Lower lobe of right lung (tissue), 2 donors: ENCODE results near the gene SMAD9. TPM values are rescaled to one million over a fixed set of nuclear protein-coding genes. Genes with fewer than 3 reads are reported as not detected.

Source experiments
- ATAC-seq, 2 donors: fragments of 200-7000 bp; cut with Tn5 transposase; one replicate each; pipeline ENCODE4 v1.9.1; 2020 to 2022; ENCODE audit warnings: mild to moderate bottlenecking in 2 of 2, moderate library complexity in 2 of 2
- DNase-seq: peaks from one replicate; pipeline ENCODE4 v3.0.0-alpha.2; 2020
- H3K27ac ChIP-seq: fragments of 200-600 bp; one replicate; pipeline ENCODE4 v1.8.0; 2022
- H3K27me3 ChIP-seq: fragments of 200-600 bp; one replicate; pipeline ENCODE4 v1.8.0; 2022; ENCODE audit warnings: low read depth
- H3K36me3 ChIP-seq: fragments of 200-600 bp; one replicate; pipeline ENCODE4 v1.8.0; 2022; ENCODE audit warnings: mild to moderate bottlenecking
- H3K4me1 ChIP-seq: fragments of 200-600 bp; one replicate; pipeline ENCODE4 v1.8.0; 2022
- H3K4me3 ChIP-seq: fragments of 200-600 bp; one replicate; pipeline ENCODE4 v1.8.0; 2022; ENCODE audit warnings: mild to moderate bottlenecking
- H3K9me3 ChIP-seq: fragments of 200-600 bp; one replicate; pipeline ENCODE4 v1.8.0; 2022
- intact Hi-C: fragments of 100-400 bp; cut with DNase I; formaldehyde crosslinking; loops from one replicate; pipeline ENCODE4 v1.11.0; 2022
- total RNA-seq: library from RNA; stranded (reverse); fragmentation: NEBNext Ultra II Directional; extraction: Animal tissue kit (Norgen Biotek cat#: 25700); gene quantifications from one replicate; pipeline ENCODE4 v1.2.1, GENCODE V29; 2021
- TF ChIP-seq, protein P1 (sequence below): fragments of 200-600 bp; IDR thresholded peaks from one replicate; pipeline ENCODE4 v1.8.0; 2022; ENCODE audit warnings: antibody characterized with exemption, mild to moderate bottlenecking
- donor health status: DM: no; HTN: yes; CAD: no; lungs with severe emphysema.

SMAD9 gene
- total RNA-seq, 1 donor from 2014 or later = 17.6 TPM

GRCh38 chr13:36875961-36876360, 44.1 kb downstream of the SMAD9 start:
- no peaks in the 10 kb centered on the region for H3K9me3 ChIP-seq
- H3K27me3 ChIP-seq = no peaks in the 10 kb centered on the region
- TF ChIP-seq, protein P1, sequence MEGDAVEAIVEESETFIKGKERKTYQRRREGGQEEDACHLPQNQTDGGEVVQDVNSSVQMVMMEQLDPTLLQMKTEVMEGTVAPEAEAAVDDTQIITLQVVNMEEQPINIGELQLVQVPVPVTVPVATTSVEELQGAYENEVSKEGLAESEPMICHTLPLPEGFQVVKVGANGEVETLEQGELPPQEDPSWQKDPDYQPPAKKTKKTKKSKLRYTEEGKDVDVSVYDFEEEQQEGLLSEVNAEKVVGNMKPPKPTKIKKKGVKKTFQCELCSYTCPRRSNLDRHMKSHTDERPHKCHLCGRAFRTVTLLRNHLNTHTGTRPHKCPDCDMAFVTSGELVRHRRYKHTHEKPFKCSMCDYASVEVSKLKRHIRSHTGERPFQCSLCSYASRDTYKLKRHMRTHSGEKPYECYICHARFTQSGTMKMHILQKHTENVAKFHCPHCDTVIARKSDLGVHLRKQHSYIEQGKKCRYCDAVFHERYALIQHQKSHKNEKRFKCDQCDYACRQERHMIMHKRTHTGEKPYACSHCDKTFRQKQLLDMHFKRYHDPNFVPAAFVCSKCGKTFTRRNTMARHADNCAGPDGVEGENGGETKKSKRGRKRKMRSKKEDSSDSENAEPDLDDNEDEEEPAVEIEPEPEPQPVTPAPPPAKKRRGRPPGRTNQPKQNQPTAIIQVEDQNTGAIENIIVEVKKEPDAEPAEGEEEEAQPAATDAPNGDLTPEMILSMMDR = no peak
- no peak overlapping the region for H3K27ac ChIP-seq
- intact Hi-C loops = no loop called here
- DNase-seq (no peak), ATAC-seq (no peak)
- no peak overlapping the region for H3K4me3 ChIP-seq
- peaks cover 11% of the 10 kb centered on the region for H3K36me3 ChIP-seq
- no peaks in the 10 kb centered on the region for H3K4me1 ChIP-seq

- no peak for ATAC-seq
- intact Hi-C loops = no loop called here
- TF ChIP-seq, protein P1 = no peak
Observed at GRCh38 chr13:36875431-36875830, 44.6 kb downstream of the SMAD9 start.

GRCh38 chr13:36872621-36873020, 47.4 kb downstream of the SMAD9 start:
- Histone ChIP-seq H3K9me3 (no peaks in the 10 kb centered on the region), H3K27me3 (no peaks in the 10 kb centered on the region), H3K27ac (no peak overlapping the region), H3K36me3 (peaks cover 11% of the 10 kb centered on the region), H3K4me1 (no peaks in the 10 kb centered on the region), H3K4me3 (no peak overlapping the region)
- TF ChIP-seq, protein P1 = no peak
- no peak for ATAC-seq
- intact Hi-C loops = no loop called here
- no peak for DNase-seq

More at GRCh38 chr13:36875431-36875830, 44.6 kb downstream of the SMAD9 start:
- H3K36me3 ChIP-seq = peaks cover 11% of the 10 kb centered on the region
- H3K4me1 ChIP-seq = no peaks in the 10 kb centered on the region
- H3K9me3 ChIP-seq = no peaks in the 10 kb centered on the region
- no peak overlapping the region for H3K4me3 ChIP-seq
- no peak overlapping the region for H3K27ac ChIP-seq
- DNase-seq = no peak
- H3K27me3 ChIP-seq = no peaks in the 10 kb centered on the region

DNA sequence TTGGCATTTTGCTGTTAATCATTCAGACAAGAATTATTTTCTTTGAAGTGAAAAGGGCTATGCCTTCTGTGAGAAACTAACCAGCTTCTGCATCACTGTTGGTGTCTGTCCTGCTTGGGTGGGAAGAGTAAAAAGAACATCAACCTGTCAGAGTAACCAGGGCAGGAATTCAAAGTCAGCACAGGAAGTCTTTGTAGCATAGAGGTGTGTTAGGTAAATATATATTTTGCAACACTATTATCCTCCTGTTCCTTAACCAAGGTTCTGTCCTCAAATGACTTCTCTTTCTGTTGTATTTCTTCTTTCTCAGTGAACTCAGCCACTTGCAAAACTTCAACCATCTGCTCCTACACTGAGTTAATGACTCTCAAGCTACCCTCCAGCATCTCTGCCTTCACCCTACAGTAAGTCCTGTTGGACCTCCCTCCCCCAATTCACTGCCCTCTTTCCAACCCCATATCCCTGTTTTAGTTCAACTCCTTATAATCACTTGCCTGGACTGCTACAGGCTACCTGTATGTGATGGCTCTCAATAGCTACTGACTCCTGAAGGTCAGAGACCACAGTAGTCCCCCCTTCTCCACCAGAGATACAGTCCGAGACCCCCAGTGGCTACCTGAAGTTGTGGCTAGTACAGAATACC, 49.9 kb downstream of the SMAD9 start:
- H3K9me3 ChIP-seq = no peaks in the 10 kb centered on the region
- intact Hi-C loops = no loop called here
- no peaks in the 10 kb centered on the region for H3K27me3 ChIP-seq
- peak in 1 of 2 donors; percentile 7 for ATAC-seq
- H3K4me3 ChIP-seq = no peak overlapping the region
- no peak overlapping the region for H3K27ac ChIP-seq
- H3K36me3 ChIP-seq = peaks cover 23% of the 10 kb centered on the region
- TF ChIP-seq, protein P1 = no peak
- DNase-seq = no peak
- H3K4me1 ChIP-seq = no peaks in the 10 kb centered on the region

GRCh38 chr13:36866232-36866631, 53.8 kb downstream of the SMAD9 start:
- H3K27ac ChIP-seq = no peak overlapping the region
- H3K36me3 ChIP-seq = peaks cover 16% of the 10 kb centered on the region
- no peak overlapping the region for H3K4me3 ChIP-seq
- H3K27me3 ChIP-seq = no peaks in the 10 kb centered on the region
- intact Hi-C loops = no loop called here
- no peaks in the 10 kb centered on the region for H3K9me3 ChIP-seq
- ATAC-seq (no peak), DNase-seq (no peak)
- TF ChIP-seq, protein P1 = no peak
- no peaks in the 10 kb centered on the region for H3K4me1 ChIP-seq
